Esophagus squamous epithelium (tissue), 5 donors: ENCODE results near the gene ANKFN1. TPM values are rescaled to one million over a fixed set of nuclear protein-coding genes. Genes with fewer than 3 reads are reported as not detected.

Experiments
- DNase-seq: peaks from one replicate; lab custom pipeline; 2025; lab: John Stamatoyannopoulos, UW
- H3K27ac ChIP-seq, 4 donors: fragments of 200-600 bp; sonication (generic); one replicate each; pipeline ENCODE4 v1.5.1; 2016 to 2019; ENCODE audit warnings: mild to moderate bottlenecking in 1 of 4
- H3K27me3 ChIP-seq, 4 donors: fragments of 200-600 bp; sonication (generic); 1 replicate in 3 of 4; 2 replicates in 1 of 4; pipeline versions ENCODE4 v1.5.1 to v1.6.0; 2017 to 2021; ENCODE audit warnings: antibody characterized with exemption in 1 of 4
- H3K36me3 ChIP-seq, 3 donors: fragments of 200-600 bp; sonication (generic); one replicate each; pipeline ENCODE4 v1.5.1; 2016 to 2019
- H3K4me1 ChIP-seq, 3 donors: fragments of 200-600 bp; sonication (generic); one replicate each; pipeline ENCODE4 v1.5.1; 2017 to 2019
- H3K4me3 ChIP-seq, 4 donors: fragments of 200-600 bp; sonication (generic); 1 replicate in 3 of 4; 2 replicates in 1 of 4; pipeline ENCODE4 v1.5.1; 2016 to 2019; ENCODE audit warnings: mild to moderate bottlenecking in 2 of 4, moderate library complexity in 1 of 4
- H3K9me3 ChIP-seq, 3 donors: fragments of 200-600 bp; sonication (generic); one replicate each; pipeline ENCODE4 v1.5.1; 2016 to 2019
- CTCF ChIP-seq, 6 experiments: fragments of 450-650 bp in 4 of 6; fragments of 200-600 bp in 2 of 6; sonication (generic) in 2 of 6; IDR thresholded peaks; one replicate each; pipeline ENCODE4 v1.5.1; 2016 to 2019; ENCODE audit warnings: antibody characterized with exemption in 6 of 6, mild to moderate bottlenecking in 4 of 6, moderate library complexity in 4 of 6
- POLR2A ChIP-seq, 4 donors: fragments of 450-650 bp; IDR thresholded peaks; one replicate each; pipeline ENCODE4 v1.6.1; 2017; ENCODE audit warnings: antibody characterized with exemption in 4 of 4, mild to moderate bottlenecking in 4 of 4, moderate library complexity in 3 of 4
- WGBS, 2 donors: methylation state at CpG; one replicate each; pipeline ENCODE4 v1.1.5; 2018; 5-methylcytosine and 5-hydroxymethylcytosine counted together
- intact Hi-C: fragments of 100-400 bp; cut with DNase I; formaldehyde crosslinking; loops from one replicate; pipeline ENCODE4 v1.15.0; 2022
- total RNA-seq, 4 donors: library from RNA; depleted of rRNA; stranded (reverse); fragments of >200 nt; gene quantifications; one replicate each; pipeline ENCODE4 v1.1.0, GENCODE V29; 2016
- donor health status: DM: yes; HTN: yes; CAD: no.

ANKFN1 gene
- total RNA-seq, 4 donors from 2014 or later: under 0.01 to 0.31 TPM; not detected in 2

GRCh38 chr17:56247816-56248215 is 94.5 kb downstream of the ANKFN1 start:
- intact Hi-C loops: no loop called here
- no peak overlapping the region for H3K4me3 ChIP-seq
- H3K9me3 ChIP-seq: no peaks in the 10 kb centered on the region
- no peak overlapping the region for H3K27ac ChIP-seq
- no peaks in the 10 kb centered on the region for H3K36me3 ChIP-seq
- no peaks in the 10 kb centered on the region for H3K4me1 ChIP-seq
- TF ChIP-seq POLR2A (IDR thresholded peaks at IDR 0.05): no peak
- no peak for DNase-seq
- WGBS, 2 donors: 44 to 75% methylated on average over 1 of the region's 1 CpG
- H3K27me3 ChIP-seq: no peaks in the 10 kb centered on the region

GRCh38 chr17:56257075-56257474 is 103.8 kb downstream of the ANKFN1 start:
- no peak overlapping the region for H3K27ac ChIP-seq
- 45 to 77% methylated on average over 1 of the region's 1 CpG for WGBS, 2 donors

GRCh38 chr17:56260376-56261002 is 107.2 kb downstream of the ANKFN1 start:
- intact Hi-C loops: no loop called here
- 68 to 77% methylated on average over 7 of the region's 7 CpGs for whole genome bisulfite sequencing, 2 donors

More at GRCh38 chr17:56257075-56257474, 103.8 kb downstream of the ANKFN1 start:
- TF ChIP-seq CTCF (IDR thresholded peaks at IDR 0.05) (no peak), POLR2A (IDR thresholded peaks at IDR 0.05) (no peak)
- no peaks in the 10 kb centered on the region for H3K36me3 ChIP-seq
- intact Hi-C loops: no loop called here
- H3K27me3 ChIP-seq: no peaks in the 10 kb centered on the region
- no peak overlapping the region for H3K4me3 ChIP-seq
- no peaks in the 10 kb centered on the region for H3K4me1 ChIP-seq
- H3K9me3 ChIP-seq: no peaks in the 10 kb centered on the region
- no peak for DNase-seq

GRCh38 chr17:56262803-56263202 is 109.5 kb downstream of the ANKFN1 start:
- no peak overlapping the region for H3K4me3 ChIP-seq
- intact Hi-C loops: no loop called here
- H3K27ac ChIP-seq: no peak overlapping the region
- TF ChIP-seq CTCF (IDR thresholded peaks at IDR 0.05): no peak
- TF ChIP-seq POLR2A (IDR thresholded peaks at IDR 0.05): no peak
- no peaks in the 10 kb centered on the region for H3K36me3 ChIP-seq
- H3K9me3 ChIP-seq: no peaks in the 10 kb centered on the region
- WGBS, 2 donors: 48 to 63% methylated on average over 9 of the region's 9 CpGs
- DNase-seq: no peak
- H3K4me1 ChIP-seq: no peaks in the 10 kb centered on the region
- peaks cover 0 to 10% (median 0%) of the 10 kb centered on the region in 4 donors for H3K27me3 ChIP-seq

More at GRCh38 chr17:56260376-56261002, 107.2 kb downstream of the ANKFN1 start:
- TF ChIP-seq CTCF (IDR thresholded peaks at IDR 0.05) (no peak), POLR2A (IDR thresholded peaks at IDR 0.05) (no peak)
- Histone ChIP-seq H3K27me3 (peaks cover 0 to 10% (median 0%) of the 10 kb centered on the region in 4 donors), H3K36me3 (no peaks in the 10 kb centered on the region), H3K9me3 (no peaks in the 10 kb centered on the region), H3K4me3 (no peak overlapping the region), H3K27ac (no peak overlapping the region), H3K4me1 (no peaks in the 10 kb centered on the region)
- no peak for DNase-seq

- intact Hi-C loops: no loop called here
- no peaks in the 10 kb centered on the region for H3K27me3 ChIP-seq
- H3K36me3 ChIP-seq: no peaks in the 10 kb centered on the region
- TF ChIP-seq CTCF (IDR thresholded peaks at IDR 0.05) (no peak), POLR2A (IDR thresholded peaks at IDR 0.05) (no peak)
- no peak overlapping the region for H3K4me3 ChIP-seq
- no peak for DNase-seq
- H3K4me1 ChIP-seq: no peaks in the 10 kb centered on the region
- no peak overlapping the region for H3K27ac ChIP-seq
- WGBS, 2 donors: 62 to 64% methylated on average over 4 to 5 of the region's 6 CpGs
- H3K9me3 ChIP-seq: no peaks in the 10 kb centered on the region
Observed at GRCh38 chr17:56269556-56270389, 116.5 kb downstream of the ANKFN1 start.
